ENCODE results near the gene KRTAP12-4.

GRCh38 chr21:44694776-44695175 is 40.3 kb upstream of the KRTAP12-4 start:
- no peak for TF ChIP-seq CTCF (IDR thresholded peaks at IDR 0.05)
- TF ChIP-seq ZFX (IDR thresholded peaks at IDR 0.05; ENCODE audit: borderline replicate concordance): no peak
